H9 (cell line): ENCODE data around the gene APP. TPM values are rescaled to one million over a fixed set of nuclear protein-coding genes. Genes with fewer than 3 reads are reported as not detected.
A peak's percentile ranks its signal among the peaks of the same experiment; 100 is the strongest.

Source experiments
- DNase-seq: peaks from one replicate; pipeline ENCODE4 v3.0.0-alpha.2; 2017
- H2AFZ ChIP-seq: one replicate; pipeline ENCODE4 v1.6.1; 2013; ENCODE audit warnings: mild to moderate bottlenecking, low read length, control low read depth, moderate library complexity
- H2AK5ac ChIP-seq: 2 replicates; pipeline ENCODE4 v1.6.1; 2013; ENCODE audit warnings: low read length, control low read depth, mixed read lengths; ENCODE audit not compliant: insufficient read length
- H2BK120ac ChIP-seq: one replicate; pipeline ENCODE4 v1.6.1; 2013; ENCODE audit warnings: low read depth, mild to moderate bottlenecking, low read length, control low read depth, inconsistent platforms; ENCODE audit not compliant: poor library complexity, severe bottlenecking
- H2BK12ac ChIP-seq: 2 replicates; pipeline ENCODE4 v1.6.1; 2013; ENCODE audit warnings: low read length, control low read depth, mixed read lengths, low read depth; ENCODE audit not compliant: insufficient read length
- H2BK15ac ChIP-seq: 2 replicates; pipeline ENCODE4 v1.6.1; 2013; ENCODE audit warnings: low read depth, low read length, control low read depth
- H2BK20ac ChIP-seq: one replicate; pipeline ENCODE4 v1.6.1; 2013; ENCODE audit warnings: low read depth, mild to moderate bottlenecking, low read length, control low read depth, inconsistent platforms; ENCODE audit not compliant: poor library complexity, severe bottlenecking
- H2BK5ac ChIP-seq: 2 replicates; pipeline ENCODE4 v1.6.1; 2013; ENCODE audit warnings: low read length, control low read depth, mixed read lengths; ENCODE audit not compliant: insufficient read length
- H3K14ac ChIP-seq: 2 replicates; pipeline ENCODE4 v1.6.1; 2013; ENCODE audit warnings: low read length, control low read depth; ENCODE audit not compliant: insufficient read depth
- H3K18ac ChIP-seq: 2 replicates; pipeline ENCODE4 v1.6.1; 2013; ENCODE audit warnings: low read depth, mild to moderate bottlenecking, mixed read lengths, low read length, control low read depth; ENCODE audit not compliant: insufficient read length
- H3K23ac ChIP-seq: 2 replicates; pipeline ENCODE4 v1.6.1; 2013; ENCODE audit warnings: low read length, control low read depth, mixed read lengths, low read depth; ENCODE audit not compliant: insufficient read length
- H3K23me2 ChIP-seq: 2 replicates; pipeline ENCODE4 v1.6.1; 2013; ENCODE audit warnings: low read depth, mild to moderate bottlenecking, mixed read lengths, low read length, control low read depth; ENCODE audit not compliant: insufficient read length, poor library complexity, severe bottlenecking
- H3K27ac ChIP-seq: 2 replicates; pipeline ENCODE4 v1.5.1; 2013; ENCODE audit warnings: low read length, control low read depth, mixed read lengths, low read depth; ENCODE audit not compliant: insufficient read length
- H3K27me3 ChIP-seq: 2 replicates; pipeline ENCODE4 v1.6.1; 2013; ENCODE audit warnings: low read length, control low read depth, inconsistent platforms; ENCODE audit not compliant: insufficient read depth
- H3K4ac ChIP-seq: 2 replicates; pipeline ENCODE4 v1.6.1; 2013; ENCODE audit warnings: low read depth, mild to moderate bottlenecking, control low read depth, inconsistent platforms, low read length, moderate library complexity
- H3K4me1 ChIP-seq: 2 replicates; pipeline ENCODE4 v1.6.1; 2013; ENCODE audit warnings: low read length, control low read depth, inconsistent platforms; ENCODE audit not compliant: insufficient read depth
- H3K4me2 ChIP-seq: 2 replicates; pipeline ENCODE4 v1.6.1; 2013; ENCODE audit warnings: low read length, control low read depth, mixed read lengths; ENCODE audit not compliant: insufficient read length, insufficient read depth
- H3K56ac ChIP-seq: 2 replicates; pipeline ENCODE4 v1.6.1; 2013; ENCODE audit warnings: low read depth, mild to moderate bottlenecking, mixed read lengths, low read length, control low read depth; ENCODE audit not compliant: insufficient read length
- H3K79me1 ChIP-seq: 2 replicates; pipeline ENCODE4 v1.6.1; 2013; ENCODE audit warnings: low read depth, mild to moderate bottlenecking, moderate library complexity, low read length, control low read depth, inconsistent platforms; ENCODE audit not compliant: insufficient read depth, poor library complexity, severe bottlenecking
- H3K79me2 ChIP-seq: 2 replicates; pipeline ENCODE4 v1.6.1; 2013; ENCODE audit warnings: low read length, control low read depth, inconsistent platforms; ENCODE audit not compliant: insufficient read depth
- H3K9ac ChIP-seq: 2 replicates; pipeline ENCODE4 v1.6.1; 2013; ENCODE audit warnings: low read length, control low read depth, mixed read lengths; ENCODE audit not compliant: insufficient read length; ENCODE audit errors: extremely low read depth
- H3K9me3 ChIP-seq: one replicate; pipeline ENCODE4 v1.6.1; 2013; ENCODE audit warnings: low read depth, low read length, inconsistent platforms; ENCODE audit not compliant: control insufficient read depth
- H3T11ph ChIP-seq: one replicate; pipeline ENCODE4 v1.6.1; 2013; ENCODE audit warnings: mild to moderate bottlenecking, low read length, control low read depth, inconsistent platforms
- H4K20me1 ChIP-seq: one replicate; pipeline ENCODE4 v1.6.1; 2013; ENCODE audit not compliant: control insufficient read depth, insufficient read length, insufficient read depth
- H4K5ac ChIP-seq: 2 replicates; pipeline ENCODE4 v1.6.1; 2013; ENCODE audit warnings: low read depth, mild to moderate bottlenecking, mixed read lengths, low read length, control low read depth; ENCODE audit not compliant: insufficient read length
- H4K8ac ChIP-seq: replicated peaks from 2 replicates; pipeline ENCODE4 v1.6.1; 2013; ENCODE audit warnings: low read length, control low read depth, mixed read lengths, low read depth; ENCODE audit not compliant: insufficient read length
- H4K91ac ChIP-seq: 2 replicates; pipeline ENCODE4 v1.6.1; 2013; ENCODE audit warnings: low read depth, mild to moderate bottlenecking, moderate library complexity, mixed read lengths, low read length, control low read depth; ENCODE audit not compliant: insufficient read length
- H3K27ac Mint-ChIP-seq, 3 experiments: 2 replicates in 2 of 3; 3 replicates in 1 of 3; pipeline ENCODE4 v1.8.0; 2020 to 2021; ENCODE audit warnings: mixed read lengths in 3 of 3, mild to moderate bottlenecking in 1 of 3, moderate library complexity in 1 of 3
- H3K27me3 Mint-ChIP-seq: 2 replicates; pipeline ENCODE4 v1.8.0; 2021; ENCODE audit warnings: low read depth, mild to moderate bottlenecking, moderate library complexity, mixed read lengths
- H3K36me3 Mint-ChIP-seq, 3 experiments: 2 replicates in 2 of 3; 3 replicates in 1 of 3; pipeline ENCODE4 v1.8.0; 2020 to 2021; ENCODE audit warnings: low read depth in 3 of 3, mixed read lengths in 3 of 3; ENCODE audit not compliant: insufficient read depth in 1 of 3
- H3K4me1 Mint-ChIP-seq, 2 experiments: 2 replicates each; pipeline ENCODE4 v1.8.0; 2020; ENCODE audit warnings: mixed read lengths in 2 of 2
- H3K4me3 Mint-ChIP-seq, 2 experiments: 2 replicates in 1 of 2; 3 replicates in 1 of 2; pipeline ENCODE4 v1.8.0; 2020 to 2021; ENCODE audit warnings: mild to moderate bottlenecking in 2 of 2, mixed read lengths in 2 of 2, moderate library complexity in 1 of 2
- H3K9me3 Mint-ChIP-seq, 2 experiments: 2 replicates in 1 of 2; 3 replicates in 1 of 2; pipeline ENCODE4 v1.8.0; 2020; ENCODE audit warnings: mild to moderate bottlenecking in 2 of 2, mixed read lengths in 2 of 2, moderate library complexity in 1 of 2
- WGBS: extraction: QIAGEN DNeasy Blood & Tissue Kit; methylation state at CpG from one replicate; pipeline ENCODE4 v1.1.7; 2013; ENCODE audit warnings: missing lambda C conversion rate, low lambda C conversion rate, mixed read lengths; ENCODE audit not compliant: insufficient read length; ENCODE audit errors: extremely low coverage; 5-methylcytosine and 5-hydroxymethylcytosine counted together
- total RNA-seq: library from RNA; stranded (reverse); gene quantifications from 2 replicates; pipeline ENCODE4 v1.2.1, GENCODE V29; 2021
- TF ChIP-seq, protein P1 (sequence below): fragments of 200-600 bp; sonication (generic); conservative IDR thresholded peaks from 3 replicates; pipeline ENCODE4 v1.8.0; 2021; ENCODE audit warnings: antibody characterized with exemption, mild to moderate bottlenecking

Gene APP
- total RNA-seq, 1 experiment from 2014 or later: 380 TPM

DNA sequence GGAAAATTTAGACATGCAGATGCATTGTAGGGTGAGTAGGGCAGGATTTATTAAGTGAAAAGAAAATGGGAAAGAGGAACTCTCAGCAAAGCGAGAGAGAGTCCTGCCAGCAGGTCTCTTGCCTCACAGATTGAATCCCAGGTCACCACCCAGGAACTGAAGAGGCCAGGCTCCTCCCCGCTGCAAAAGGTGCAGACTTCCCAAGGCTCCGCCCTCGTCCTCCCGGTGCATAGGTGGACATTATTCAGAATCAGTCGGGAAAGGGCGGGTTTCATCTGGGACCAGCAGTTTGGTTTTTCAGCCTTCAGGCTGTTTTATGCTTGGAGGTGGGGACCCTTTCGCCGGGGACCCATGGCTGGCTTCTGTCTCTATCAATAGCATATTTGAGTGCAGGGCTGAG is 41.6 kb upstream of the APP start:
- Histone ChIP-seq H3K56ac (no peak overlapping the region), H3K79me2 (no peaks in the 10 kb centered on the region), H3K27me3 (no peaks in the 10 kb centered on the region), H4K8ac (no peak overlapping the region), H4K5ac (no peak overlapping the region), H3K23me2 (no peaks in the 10 kb centered on the region), H3K9ac (no peak overlapping the region), H2BK15ac (no peak overlapping the region), H3K4ac (no peak overlapping the region), H2BK20ac (no peak overlapping the region), H3K79me1 (no peaks in the 10 kb centered on the region), H4K91ac (no peak overlapping the region), H2AK5ac (no peak overlapping the region), H3K18ac (no peak overlapping the region), H3T11ph (no peak overlapping the region), H3K23ac (no peak overlapping the region), H2AFZ (no peak overlapping the region), H3K4me2 (no peak overlapping the region), H2BK120ac (no peak overlapping the region), H3K27ac (no peak overlapping the region), H4K20me1 (no peaks in the 10 kb centered on the region), H3K4me1 (peaks cover 3% of the 10 kb centered on the region; the same call in 1 of the 2 replicates), H2BK5ac (no peak overlapping the region), H3K14ac (no peak overlapping the region), H3K9me3 (no peaks in the 10 kb centered on the region), H2BK12ac (no peak overlapping the region)
- no peak overlapping the region for H3K4me3 Mint-ChIP-seq
- peak; percentile 50 for DNase-seq
- peaks cover 5 to 7% of the 10 kb centered on the region in 2 experiments for H3K9me3 Mint-ChIP-seq
- WGBS: no CpG with 5 or more reads among the region's 9 CpGs
- H3K4me1 Mint-ChIP-seq: peaks cover 16 to 31% of the 10 kb centered on the region in 2 experiments
- H3K27ac Mint-ChIP-seq: no peak overlapping the region
- peaks cover 2 to 7% (median 3%) of the 10 kb centered on the region in 3 experiments; a peak in 5 of 7 replicates for H3K36me3 Mint-ChIP-seq
- no peaks in the 10 kb centered on the region for H3K27me3 Mint-ChIP-seq
- TF ChIP-seq, protein P1, sequence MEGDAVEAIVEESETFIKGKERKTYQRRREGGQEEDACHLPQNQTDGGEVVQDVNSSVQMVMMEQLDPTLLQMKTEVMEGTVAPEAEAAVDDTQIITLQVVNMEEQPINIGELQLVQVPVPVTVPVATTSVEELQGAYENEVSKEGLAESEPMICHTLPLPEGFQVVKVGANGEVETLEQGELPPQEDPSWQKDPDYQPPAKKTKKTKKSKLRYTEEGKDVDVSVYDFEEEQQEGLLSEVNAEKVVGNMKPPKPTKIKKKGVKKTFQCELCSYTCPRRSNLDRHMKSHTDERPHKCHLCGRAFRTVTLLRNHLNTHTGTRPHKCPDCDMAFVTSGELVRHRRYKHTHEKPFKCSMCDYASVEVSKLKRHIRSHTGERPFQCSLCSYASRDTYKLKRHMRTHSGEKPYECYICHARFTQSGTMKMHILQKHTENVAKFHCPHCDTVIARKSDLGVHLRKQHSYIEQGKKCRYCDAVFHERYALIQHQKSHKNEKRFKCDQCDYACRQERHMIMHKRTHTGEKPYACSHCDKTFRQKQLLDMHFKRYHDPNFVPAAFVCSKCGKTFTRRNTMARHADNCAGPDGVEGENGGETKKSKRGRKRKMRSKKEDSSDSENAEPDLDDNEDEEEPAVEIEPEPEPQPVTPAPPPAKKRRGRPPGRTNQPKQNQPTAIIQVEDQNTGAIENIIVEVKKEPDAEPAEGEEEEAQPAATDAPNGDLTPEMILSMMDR: no peak
